GM18499 (cell line): Measurements from ENCODE around the gene NEBL.

Experiments used
- ATAC-seq: cut with Tn5 transposase; IDR thresholded peaks from one replicate; pipeline ENCODE4 v1.9.1; 2021; ENCODE audit warnings: moderate number of reproducible peaks; ENCODE audit not compliant: insufficient read depth, unreplicated experiment

Gene NEBL

GRCh38 chr10:20740120-20740519 is 157.0 kb downstream of the NEBL start:
- ATAC-seq = no peak

GRCh38 chr10:20737107-20737506 is 160.0 kb downstream of the NEBL start:
- ATAC-seq = no peak
